Lower leg skin (tissue), 3 donors: ENCODE results near the gene VIM.

ENCODE experiments used
- CTCF ChIP-seq, 3 donors: fragments of 450-650 bp; IDR thresholded peaks; one replicate each; pipeline ENCODE4 v1.5.1; 2016; ENCODE audit warnings: antibody characterized with exemption in 3 of 3, mild to moderate bottlenecking in 3 of 3, moderate library complexity in 2 of 3
- POLR2A ChIP-seq, 2 donors: fragments of 450-650 bp; IDR thresholded peaks; one replicate each; pipeline ENCODE4 v1.6.1; 2016 to 2017; ENCODE audit warnings: antibody characterized with exemption in 2 of 2, mild to moderate bottlenecking in 1 of 2, moderate library complexity in 1 of 2

- no peak for TF ChIP-seq CTCF (IDR thresholded peaks at IDR 0.05)
- TF ChIP-seq POLR2A (IDR thresholded peaks at IDR 0.05), result no peak
Observed at GRCh38 chr10:17248964-17249363, 20.9 kb downstream of the VIM start.
